Breast epithelium (tissue), 3 donors: ENCODE measurements around the gene TACR2.

Experiments
- CTCF ChIP-seq, 3 donors: fragments of 450-650 bp; IDR thresholded peaks; one replicate each; pipeline ENCODE4 v1.5.1; 2016 to 2017; ENCODE audit warnings: antibody characterized with exemption in 3 of 3, mild to moderate bottlenecking in 3 of 3, moderate library complexity in 3 of 3
- POLR2A ChIP-seq: fragments of 450-650 bp; IDR thresholded peaks from one replicate; pipeline ENCODE4 v1.6.1; 2016; ENCODE audit warnings: antibody characterized with exemption, mild to moderate bottlenecking, moderate library complexity
- POLR2AphosphoS5 ChIP-seq, 3 donors: sonication (generic); formaldehyde crosslinking; IDR thresholded peaks; one replicate each; pipeline ENCODE4 v1.6.1; 2017; ENCODE audit warnings: antibody characterized with exemption in 3 of 3

- no peak for TF ChIP-seq CTCF (IDR thresholded peaks at IDR 0.05)
- TF ChIP-seq POLR2AphosphoS5 (IDR thresholded peaks at IDR 0.05): no peak
- TF ChIP-seq POLR2A: no peak
Observed at GRCh38 chr10:69459101-69459790, 42.5 kb upstream of the TACR2 start.
